Astrocyte of the spinal cord (primary cell): ENCODE data around the gene ARHGEF1.

ENCODE experiments used
- DNase-seq: peaks from one replicate; pipeline ENCODE4 v3.0.0; 2011; ENCODE audit warnings: low read depth, low spot score
- H3K4me3 ChIP-seq: 2 replicates; pipeline ENCODE4 v1.5.1; 2011; ENCODE audit warnings: low read depth, mild to moderate bottlenecking, low read length, moderate library complexity
- CTCF ChIP-seq: IDR thresholded peaks from 2 replicates; pipeline ENCODE4 v1.5.1; 2012; ENCODE audit warnings: low read depth, mild to moderate bottlenecking, low read length, inconsistent platforms
- in situ Hi-C: cut with HindIII; loops from 2 replicates; pipeline ENCODE4 v1.10.0; 2017; ENCODE audit warnings: low sequenced_read_pairs

Gene ARHGEF1

GRCh38 chr19:41853344-41853743 lies 29.6 kb upstream of the ARHGEF1 start:
- H3K4me3 ChIP-seq, result no peak overlapping the region
- in situ Hi-C loops, result no loop called here
- DNase-seq, result no peak
- TF ChIP-seq CTCF, result no peak

- no peak for TF ChIP-seq CTCF
- in situ Hi-C loops, result no loop called here
- DNase-seq, result no peak
Measured at GRCh38 chr19:41853768-41854167, 29.2 kb upstream of the ARHGEF1 start.

GRCh38 chr19:41859213-41859617 lies 23.8 kb upstream of the ARHGEF1 start:
- TF ChIP-seq CTCF, result no peak
- DNase-seq, result no peak
- in situ Hi-C loops, result no loop called here

More at GRCh38 chr19:41853768-41854167, 29.2 kb upstream of the ARHGEF1 start:
- H3K4me3 ChIP-seq, result no peak overlapping the region

GRCh38 chr19:41859618-41860418 lies 23.2 kb upstream of the ARHGEF1 start, which contains the start of gene RPS19:
Gene RPS19, plus strand, starts transcription at chr19:41860255. Its CDS starts 520 bp downstream, at chr19:41860775.
- in situ Hi-C loops, result no loop called here
- H3K4me3 ChIP-seq, result peak within 1 kb of the TSS; percentile 79
- TF ChIP-seq CTCF, result peak; percentile 54
- DNase-seq, result peak; percentile 99

More at GRCh38 chr19:41859213-41859617, 23.8 kb upstream of the ARHGEF1 start:
- H3K4me3 ChIP-seq, result peak overlapping the region; percentile 79

GRCh38 chr19:41860419-41861115 lies 22.4 kb upstream of the ARHGEF1 start:
- no peak for TF ChIP-seq CTCF
- no peak for DNase-seq
- in situ Hi-C loops, result no loop called here
- H3K4me3 ChIP-seq, result peak overlapping the region; percentile 79

GRCh38 chr19:41861116-41861768 lies 21.7 kb upstream of the ARHGEF1 start:
- no peak for TF ChIP-seq CTCF
- DNase-seq, result no peak
- in situ Hi-C loops, result no loop called here
- peak overlapping the region; percentile 79 for H3K4me3 ChIP-seq
